Aortic smooth muscle cell (primary cell): Measurements from ENCODE around the gene IL10. TPM values are rescaled to one million over a fixed set of nuclear protein-coding genes. Genes with fewer than 3 reads are reported as not detected.

ENCODE experiments used
- total RNA-seq: library from RNA; depleted of rRNA; stranded (reverse); fragments of >200 nt; gene quantifications from 2 replicates; pipeline ENCODE4 v1.2.3, GENCODE V29; 2014

The IL10 gene
- 0.13 TPM in 1 of 2 replicates, not detected in the other for total RNA-seq

DNA sequence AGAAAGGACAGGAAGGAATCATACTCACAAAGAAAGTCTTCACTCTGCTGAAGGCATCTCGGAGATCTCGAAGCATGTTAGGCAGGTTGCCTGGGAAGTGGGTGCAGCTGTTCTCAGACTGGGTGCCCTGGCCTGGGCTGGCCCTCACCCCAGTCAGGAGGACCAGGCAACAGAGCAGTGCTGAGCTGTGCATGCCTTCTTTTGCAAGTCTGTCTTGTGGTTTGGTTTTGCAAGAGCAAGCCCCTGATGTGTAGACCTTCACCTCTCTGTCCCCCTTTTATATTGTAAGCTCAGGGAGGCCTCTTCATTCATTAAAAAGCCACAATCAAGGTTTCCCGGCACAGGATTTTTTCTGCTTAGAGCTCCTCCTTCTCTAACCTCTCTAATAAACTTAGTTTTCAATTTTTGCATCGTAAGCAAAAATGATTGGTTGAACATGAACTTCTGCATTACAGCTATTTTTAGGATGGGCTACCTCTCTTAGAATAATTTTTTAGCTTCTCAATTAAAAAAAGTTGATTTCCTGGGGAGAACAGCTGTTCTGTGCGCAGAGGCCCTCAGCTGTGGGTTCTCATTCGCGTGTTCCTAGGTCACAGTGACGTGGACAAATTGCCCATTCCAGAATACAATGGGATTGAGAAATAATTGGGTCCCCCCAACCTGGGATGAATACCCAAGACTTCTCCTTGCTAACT is at the start of gene IL10:
Gene IL10, minus strand, starts transcription at position 252 of the 695 bp plus-strand sequence. Its CDS starts 59 bp downstream, at position 193.

DNA sequence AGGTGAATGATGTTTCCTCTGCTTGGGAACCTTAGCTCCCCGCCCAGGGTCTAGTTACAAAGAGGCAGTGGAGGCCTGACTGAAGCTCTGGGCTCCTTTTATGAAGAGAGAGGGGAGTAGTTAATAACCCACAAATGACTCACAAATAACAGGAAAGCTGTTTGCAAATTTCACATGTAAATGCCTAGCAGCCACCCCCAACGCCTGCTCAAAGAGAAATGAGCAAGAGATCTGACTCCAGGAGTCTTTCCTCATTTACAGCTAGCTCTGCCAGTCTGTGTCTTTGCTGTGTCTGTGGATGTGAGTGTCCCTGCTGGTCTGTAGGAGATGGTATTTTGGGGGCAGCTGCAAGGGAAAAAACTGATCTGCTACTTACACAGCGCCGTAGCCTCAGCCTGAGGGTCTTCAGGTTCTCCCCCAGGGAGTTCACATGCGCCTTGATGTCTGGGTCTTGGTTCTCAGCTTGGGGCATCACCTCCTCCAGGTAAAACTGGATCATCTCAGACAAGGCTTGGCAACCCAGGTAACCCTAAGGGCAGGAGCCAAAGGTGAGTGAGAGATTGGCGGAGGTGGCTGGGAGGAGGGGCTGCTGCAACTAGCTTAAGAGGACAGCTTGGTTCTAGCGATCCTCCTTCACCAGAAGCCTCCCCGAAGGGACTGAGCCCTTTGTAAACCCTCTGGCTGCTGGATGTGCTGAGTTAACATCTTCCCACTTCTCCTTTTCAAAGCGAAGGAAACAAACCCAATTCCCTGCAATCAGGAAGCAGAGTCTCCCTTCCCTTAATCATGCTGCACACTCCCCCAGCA is 1.6 kb downstream of the IL10 start, which contains the start of gene IL19:
Gene IL19, plus strand, starts transcription at position 243 of the 807 bp plus-strand sequence. CDS start 65,890 bp downstream, outside the sequence.

Other genes with a start within 250 kb of the IL10 start
- gene EIF2D, start 160.0 kb downstream of the IL10 start, total RNA-seq, result 42.8 and 49.0 TPM in 2 replicates
- 19.9 and 21.9 TPM in 2 replicates for gene DYRK3, start 137.0 kb downstream of the IL10 start, total RNA-seq
- gene MAPKAPK2, start 87.6 kb downstream of the IL10 start, total RNA-seq, result 33.8 and 36.9 TPM in 2 replicates
- gene IL19, start 1.7 kb downstream of the IL10 start, total RNA-seq, result not detected in 2 replicates
- gene IL20, start 93.1 kb upstream of the IL10 start, total RNA-seq, result not detected in 2 replicates
- gene IL24, start 124.9 kb upstream of the IL10 start, total RNA-seq, result not detected in 2 replicates
- gene FCMR, start 149.4 kb upstream of the IL10 start, total RNA-seq, result 0.12 TPM in 1 of 2 replicates, not detected in the other
- gene PIGR, start 174.0 kb upstream of the IL10 start, total RNA-seq, result not detected in 2 replicates
- not detected in 2 replicates for gene FCAMR, start 198.0 kb upstream of the IL10 start, total RNA-seq